NT2/D1 (cell line): ENCODE results near the gene SLC25A22.

Source experiments
- YY1 ChIP-seq: IDR thresholded peaks from 2 replicates; pipeline ENCODE4 v1.6.1; 2011; ENCODE audit not compliant: insufficient read length, insufficient read depth
- ZNF274 ChIP-seq: IDR thresholded peaks from 2 replicates; pipeline ENCODE4 v1.6.1; 2011; ENCODE audit warnings: mild to moderate bottlenecking, low read depth, low read length

GRCh38 chr11:769887-770641, 28.0 kb downstream of the SLC25A22 start:
- TF ChIP-seq YY1 (no peak), ZNF274 (no peak)
